ENCODE results near the gene NDUFV1. TPM values are rescaled to one million over a fixed set of nuclear protein-coding genes. Genes with fewer than 3 reads are reported as not detected.
"Not testable (repeated sequence)": the region's sequence is repeated elsewhere in the genome, so short reads cannot be mapped to it uniquely, and the experiment has no call there.

Gene NDUFV1
- total RNA-seq = 100 to 1,000 TPM; 204 to 228 TPM

GRCh38 chr11:67606492-67607295 is at the start of gene NDUFV1:
NDUFV1 (plus strand) TSS chr11:67606936; CDS start chr11:67607005, 69 bp downstream.
- H3K36me3 Mint-ChIP-seq (ENCODE audit: low read depth) = peaks cover 18% of the 10 kb centered on the region
- H3K27ac Mint-ChIP-seq = peak within 1 kb of the TSS; percentile 93
- no peaks in the 10 kb centered on the region for H3K9me3 Mint-ChIP-seq
- CTCF ChIA-PET = interaction anchor here (0.6 to 3.8 kb wide), 3 partner anchors 23 to 1116 kb away, joined by 4 to 18 read pairs (median 7); partner anchors contain the start of gene NUDT8
- peaks cover 7% of the 10 kb centered on the region for H3K27me3 Mint-ChIP-seq
- peak within 1 kb of the TSS; percentile 93 for H3K4me3 Mint-ChIP-seq
- POLR2A ChIA-PET = no interaction called here
- peak; percentile 97 for DNase-seq
- peaks cover 19% of the 10 kb centered on the region for H3K4me1 Mint-ChIP-seq

- Mint-ChIP-seq H3K27ac (no peak overlapping the region), H3K27me3 (no peaks in the 10 kb centered on the region), H3K4me1 (peaks cover 14% of the 10 kb centered on the region), H3K9me3 (no peaks in the 10 kb centered on the region), H3K4me3 (no peak overlapping the region), H3K36me3 (ENCODE audit: low read depth) (no peaks in the 10 kb centered on the region)
- ChIA-PET CTCF (interaction anchor here (0.6 to 0.7 kb wide), 2 partner anchors 55 to 1172 kb away, joined by 3 read pairs; no protein-coding TSS in a partner anchor), POLR2A (no interaction called here)
- DNase-seq = no peak
Measured at GRCh38 chr11:67558084-67558772, 48.5 kb upstream of the NDUFV1 start.

GRCh38 chr11:67561971-67562619 is 44.6 kb upstream of the NDUFV1 start:
- H3K27me3 Mint-ChIP-seq = no peaks in the 10 kb centered on the region
- no peak overlapping the region for H3K4me3 Mint-ChIP-seq
- ChIA-PET CTCF (no interaction called here), POLR2A (no interaction called here)
- H3K36me3 Mint-ChIP-seq (ENCODE audit: low read depth) = no peaks in the 10 kb centered on the region
- H3K27ac Mint-ChIP-seq = peak overlapping the region; percentile 79
- no peaks in the 10 kb centered on the region for H3K9me3 Mint-ChIP-seq
- peaks cover 16% of the 10 kb centered on the region for H3K4me1 Mint-ChIP-seq
- no peak for DNase-seq

- Mint-ChIP-seq H3K36me3 (ENCODE audit: low read depth) (no peaks in the 10 kb centered on the region), H3K9me3 (no peaks in the 10 kb centered on the region), H3K4me1 (peaks cover 16% of the 10 kb centered on the region), H3K27me3 (no peaks in the 10 kb centered on the region), H3K27ac (no peak overlapping the region), H3K4me3 (no peak overlapping the region)
- DNase-seq = no peak
- ChIA-PET CTCF (no interaction called here), POLR2A (interaction anchor here (0.6 kb wide), 1 partner anchor 161 kb away, joined by 6 read pairs; no protein-coding TSS in a partner anchor)
Measured at GRCh38 chr11:67562963-67563704, 43.6 kb upstream of the NDUFV1 start.

- DNase-seq; H3K4me3 Mint-ChIP-seq; H3K36me3 Mint-ChIP-seq (ENCODE audit: low read depth); POLR2A ChIA-PET; H3K9me3 Mint-ChIP-seq; H3K27ac Mint-ChIP-seq; H3K27me3 Mint-ChIP-seq; CTCF ChIA-PET: not testable (repeated sequence)
- H3K4me1 Mint-ChIP-seq = peaks cover 16% of the 10 kb centered on the region
Measured at GRCh38 chr11:67563705-67564114, 43.0 kb upstream of the NDUFV1 start.

GRCh38 chr11:67564230-67564629 is 42.5 kb upstream of the NDUFV1 start:
- no peak overlapping the region for H3K27ac Mint-ChIP-seq
- POLR2A ChIA-PET = no interaction called here
- H3K4me3 Mint-ChIP-seq = no peak overlapping the region
- CTCF ChIA-PET = no interaction called here
- DNase-seq = no peak
- H3K4me1 Mint-ChIP-seq = peaks cover 16% of the 10 kb centered on the region
- no peaks in the 10 kb centered on the region for H3K36me3 Mint-ChIP-seq (ENCODE audit: low read depth)
- no peaks in the 10 kb centered on the region for H3K27me3 Mint-ChIP-seq
- no peaks in the 10 kb centered on the region for H3K9me3 Mint-ChIP-seq

GRCh38 chr11:67571443-67571842 is 35.3 kb upstream of the NDUFV1 start:
- H3K4me1 Mint-ChIP-seq = no peaks in the 10 kb centered on the region
- ChIA-PET POLR2A (interaction anchor here (0.6 kb wide), 1 partner anchor 457 kb away, joined by 4 read pairs; no protein-coding TSS in a partner anchor), CTCF (no interaction called here)
- H3K9me3 Mint-ChIP-seq = no peaks in the 10 kb centered on the region
- peaks cover 12% of the 10 kb centered on the region for H3K27me3 Mint-ChIP-seq
- H3K36me3 Mint-ChIP-seq (ENCODE audit: low read depth) = no peaks in the 10 kb centered on the region
- no peak overlapping the region for H3K4me3 Mint-ChIP-seq
- no peak for DNase-seq
- no peak overlapping the region for H3K27ac Mint-ChIP-seq

- peaks cover 12% of the 10 kb centered on the region for H3K27me3 Mint-ChIP-seq
- CTCF ChIA-PET = interaction anchor here (0.8 to 1.4 kb wide), 2 partner anchors 10 to 42 kb away, joined by 3 to 4 read pairs; no protein-coding TSS in a partner anchor
- no peaks in the 10 kb centered on the region for H3K9me3 Mint-ChIP-seq
Measured at GRCh38 chr11:67572305-67572704, 34.4 kb upstream of the NDUFV1 start.

GRCh38 chr11:67572747-67573419 is 33.9 kb upstream of the NDUFV1 start:
- Mint-ChIP-seq H3K9me3 (no peaks in the 10 kb centered on the region), H3K4me3 (no peak overlapping the region), H3K36me3 (ENCODE audit: low read depth) (no peaks in the 10 kb centered on the region), H3K27me3 (peaks cover 12% of the 10 kb centered on the region), H3K4me1 (no peaks in the 10 kb centered on the region), H3K27ac (no peak overlapping the region)
- POLR2A ChIA-PET = no interaction called here
- DNase-seq = peak; percentile 41
- CTCF ChIA-PET = interaction anchor here (0.8 to 1.4 kb wide), 2 partner anchors 10 to 41 kb away, joined by 3 to 4 read pairs; no protein-coding TSS in a partner anchor

More at GRCh38 chr11:67572305-67572704, 34.4 kb upstream of the NDUFV1 start:
- no peaks in the 10 kb centered on the region for H3K36me3 Mint-ChIP-seq (ENCODE audit: low read depth)
- POLR2A ChIA-PET = no interaction called here
- DNase-seq = no peak
- no peaks in the 10 kb centered on the region for H3K4me1 Mint-ChIP-seq
- no peak overlapping the region for H3K4me3 Mint-ChIP-seq
- no peak overlapping the region for H3K27ac Mint-ChIP-seq

GRCh38 chr11:67574938-67575337 is 31.8 kb upstream of the NDUFV1 start:
- POLR2A ChIA-PET = no interaction called here
- H3K36me3 Mint-ChIP-seq (ENCODE audit: low read depth) = no peaks in the 10 kb centered on the region
- CTCF ChIA-PET = interaction anchor here (0.6 to 1.2 kb wide), 2 partner anchors 67 to 901 kb away, joined by 3 to 4 read pairs; partner anchors contain the start of gene CDK2AP2

GRCh38 chr11:67576735-67577475 is 29.8 kb upstream of the NDUFV1 start:
- H3K27ac Mint-ChIP-seq = no peak overlapping the region
- DNase-seq = no peak
- H3K9me3 Mint-ChIP-seq = no peaks in the 10 kb centered on the region
- peaks cover 2% of the 10 kb centered on the region for H3K36me3 Mint-ChIP-seq (ENCODE audit: low read depth)
- CTCF ChIA-PET = interaction anchor here (1.0 to 1.8 kb wide), 2 partner anchors 52 to 83 kb away, joined by 3 to 7 read pairs; partner anchors contain the start of gene NUDT8
- POLR2A ChIA-PET = no interaction called here
- peaks cover 21% of the 10 kb centered on the region for H3K4me1 Mint-ChIP-seq
- H3K4me3 Mint-ChIP-seq = no peak overlapping the region
- H3K27me3 Mint-ChIP-seq = peaks cover 31% of the 10 kb centered on the region

More at GRCh38 chr11:67574938-67575337, 31.8 kb upstream of the NDUFV1 start:
- Mint-ChIP-seq H3K27me3 (peaks cover 24% of the 10 kb centered on the region), H3K4me1 (peaks cover 13% of the 10 kb centered on the region), H3K4me3 (no peak overlapping the region), H3K9me3 (no peaks in the 10 kb centered on the region), H3K27ac (no peak overlapping the region)
- DNase-seq = no peak
